GM18861 (cell line): ENCODE results near the gene ITGB5.

Experiments used
- ATAC-seq: cut with Tn5 transposase; IDR thresholded peaks from one replicate; pipeline ENCODE4 v1.9.1; 2021; ENCODE audit not compliant: unreplicated experiment

The ITGB5 gene

GRCh38 chr3:124815781-124816180 is 71.4 kb downstream of the ITGB5 start:
- ATAC-seq: no peak

- no peak for ATAC-seq
Observed at GRCh38 chr3:124814620-124815421, 72.3 kb downstream of the ITGB5 start.

GRCh38 chr3:124813541-124813940 is 73.6 kb downstream of the ITGB5 start:
- no peak for ATAC-seq

GRCh38 chr3:124812291-124813265 is 74.6 kb downstream of the ITGB5 start:
- no peak for ATAC-seq

- no peak for ATAC-seq
Observed at GRCh38 chr3:124811436-124811835, 75.7 kb downstream of the ITGB5 start.

- no peak for ATAC-seq
Observed at GRCh38 chr3:124810970-124811369, 76.2 kb downstream of the ITGB5 start.

GRCh38 chr3:124809039-124809438 is 78.1 kb downstream of the ITGB5 start:
- ATAC-seq: no peak

GRCh38 chr3:124805671-124806070 is 81.5 kb downstream of the ITGB5 start:
- ATAC-seq: no peak

GRCh38 chr3:124804875-124805274 is 82.3 kb downstream of the ITGB5 start:
- no peak for ATAC-seq

GRCh38 chr3:124802702-124803101 is 84.5 kb downstream of the ITGB5 start:
- no peak for ATAC-seq

- ATAC-seq: no peak
Observed at GRCh38 chr3:124802061-124802698, 85.0 kb downstream of the ITGB5 start.

GRCh38 chr3:124800511-124801258 is 86.5 kb downstream of the ITGB5 start:
- no peak for ATAC-seq

- no peak for ATAC-seq
Observed at GRCh38 chr3:124800076-124800475, 87.1 kb downstream of the ITGB5 start.

- no peak for ATAC-seq
Observed at GRCh38 chr3:124799676-124800075, 87.5 kb downstream of the ITGB5 start.

GRCh38 chr3:124797426-124797945 is 89.7 kb downstream of the ITGB5 start:
- ATAC-seq: no peak

- no peak for ATAC-seq
Observed at GRCh38 chr3:124796477-124796876, 90.7 kb downstream of the ITGB5 start.

- ATAC-seq: no peak
Observed at GRCh38 chr3:124793054-124793739, 94.0 kb downstream of the ITGB5 start.

GRCh38 chr3:124792341-124793040 is 94.7 kb downstream of the ITGB5 start:
- no peak for ATAC-seq

GRCh38 chr3:124791639-124792151 is 95.5 kb downstream of the ITGB5 start:
- no peak for ATAC-seq
